GM12878 (cell line): ENCODE measurements around the gene GMPPA.

Source experiments
- ASH2L ChIP-seq: fragments of 300-600, 200-600 bp; sonication (generic); IDR thresholded peaks from 2 replicates; pipeline ENCODE4 v1.6.1; 2017; ENCODE audit warnings: low read depth, mild to moderate bottlenecking, borderline replicate concordance
- CTCF ChIP-seq, 3 experiments: IDR thresholded peaks in 2 of 3; conservative IDR thresholded peaks in 1 of 3; 2 replicates each; pipeline ENCODE4 v1.5.1; 2011; ENCODE audit warnings: low read depth in 3 of 3, low read length in 3 of 3, mild to moderate bottlenecking in 3 of 3, control low read depth in 2 of 3, moderate library complexity in 2 of 3, inconsistent platforms in 1 of 3, mixed read lengths in 1 of 3; ENCODE audit not compliant: control insufficient read depth in 2 of 3, insufficient read depth in 1 of 3; ENCODE audit errors: extremely low read depth in 1 of 3
- EZH2 ChIP-seq: IDR thresholded peaks from 2 replicates; pipeline ENCODE4 v1.6.1; 2012; ENCODE audit warnings: low read depth, mild to moderate bottlenecking, control low read depth, inconsistent platforms, low read length, borderline replicate concordance; ENCODE audit not compliant: control insufficient read depth
- NFYB ChIP-seq: IDR thresholded peaks from 2 replicates; pipeline ENCODE4 v1.6.1; 2011; ENCODE audit warnings: low read depth, mild to moderate bottlenecking, low read length, improper control_type of control experiment, moderate library complexity; ENCODE audit not compliant: insufficient read depth
- PKNOX1 ChIP-seq: fragments of 450-650 bp; IDR thresholded peaks from 2 replicates; pipeline ENCODE4 v1.6.1; 2016; ENCODE audit warnings: mild to moderate bottlenecking
- POLR2A ChIP-seq: IDR thresholded peaks from 2 replicates; pipeline ENCODE4 v1.6.1; 2011; ENCODE audit warnings: low read depth, mild to moderate bottlenecking, low read length
- POLR2AphosphoS5 ChIP-seq: IDR thresholded peaks from 2 replicates; pipeline ENCODE4 v1.6.1; 2011; ENCODE audit warnings: mild to moderate bottlenecking, low read length, inconsistent platforms
- RFX5 ChIP-seq: IDR thresholded peaks from 2 replicates; pipeline ENCODE4 v1.6.1; 2011; ENCODE audit warnings: low read depth, low read length, improper control_type of control experiment
- SPI1 ChIP-seq: IDR thresholded peaks from 2 replicates; pipeline ENCODE4 v1.6.1; 2011; ENCODE audit warnings: low read depth, mild to moderate bottlenecking, low read length, moderate library complexity, borderline replicate concordance; ENCODE audit not compliant: insufficient read depth
- ZNF384 ChIP-seq: IDR thresholded peaks from 2 replicates; pipeline ENCODE4 v1.6.1; 2012; ENCODE audit warnings: low read depth, mild to moderate bottlenecking, low read length, improper control_type of control experiment, borderline replicate concordance
- TF ChIP-seq, protein P1 (sequence below): IDR thresholded peaks from 2 replicates; pipeline ENCODE4 v1.6.1; 2012; ENCODE audit warnings: mild to moderate bottlenecking, low read depth, low read length

DNA sequence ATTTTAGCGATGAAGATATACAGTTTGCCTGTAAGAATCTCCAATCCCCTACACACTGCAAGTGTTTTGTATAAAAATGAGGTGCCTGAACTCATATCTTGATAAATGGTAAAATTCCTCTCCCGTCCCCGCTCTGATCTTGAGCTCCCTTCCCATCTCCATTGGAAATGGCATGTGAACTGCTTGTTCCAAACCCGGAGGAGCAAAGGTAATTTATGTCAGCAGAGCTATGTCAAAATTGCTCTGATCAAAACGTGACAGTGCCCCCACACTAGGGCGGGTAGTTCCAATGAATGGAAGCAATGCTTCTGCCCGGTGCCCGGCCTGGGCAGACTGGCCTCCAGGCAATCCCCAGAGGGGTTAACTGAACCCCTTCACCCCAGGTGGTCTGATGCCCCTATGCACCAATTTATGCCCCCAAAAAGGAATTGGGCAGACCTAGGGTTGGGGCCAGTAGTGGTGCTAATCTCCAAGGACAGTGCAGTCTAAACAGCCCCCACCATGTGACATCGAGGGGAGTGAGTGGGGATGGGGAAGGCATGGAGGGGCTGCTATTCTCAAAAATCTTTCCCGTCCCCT, 3.6 kb upstream of the GMPPA start:
- TF ChIP-seq POLR2A: no peak
- no peak for TF ChIP-seq SPI1
- no peak for TF ChIP-seq RFX5
- no peak for TF ChIP-seq CTCF (IDR thresholded peaks at IDR 0.05 in 2 of 3, conservative IDR thresholded peaks at IDR 0.05 in 1 of 3; ENCODE audit: control insufficient read depth in 2 of 3, extremely low read depth in 1 of 3, insufficient read depth in 1 of 3, low read depth in 3 of 3, low read length in 3 of 3)
- no peak for TF ChIP-seq PKNOX1
- TF ChIP-seq ZNF384: no peak
- TF ChIP-seq EZH2: no peak
- TF ChIP-seq ASH2L: no peak
- no peak for TF ChIP-seq POLR2AphosphoS5
- no peak for TF ChIP-seq NFYB
- TF ChIP-seq, protein P1, sequence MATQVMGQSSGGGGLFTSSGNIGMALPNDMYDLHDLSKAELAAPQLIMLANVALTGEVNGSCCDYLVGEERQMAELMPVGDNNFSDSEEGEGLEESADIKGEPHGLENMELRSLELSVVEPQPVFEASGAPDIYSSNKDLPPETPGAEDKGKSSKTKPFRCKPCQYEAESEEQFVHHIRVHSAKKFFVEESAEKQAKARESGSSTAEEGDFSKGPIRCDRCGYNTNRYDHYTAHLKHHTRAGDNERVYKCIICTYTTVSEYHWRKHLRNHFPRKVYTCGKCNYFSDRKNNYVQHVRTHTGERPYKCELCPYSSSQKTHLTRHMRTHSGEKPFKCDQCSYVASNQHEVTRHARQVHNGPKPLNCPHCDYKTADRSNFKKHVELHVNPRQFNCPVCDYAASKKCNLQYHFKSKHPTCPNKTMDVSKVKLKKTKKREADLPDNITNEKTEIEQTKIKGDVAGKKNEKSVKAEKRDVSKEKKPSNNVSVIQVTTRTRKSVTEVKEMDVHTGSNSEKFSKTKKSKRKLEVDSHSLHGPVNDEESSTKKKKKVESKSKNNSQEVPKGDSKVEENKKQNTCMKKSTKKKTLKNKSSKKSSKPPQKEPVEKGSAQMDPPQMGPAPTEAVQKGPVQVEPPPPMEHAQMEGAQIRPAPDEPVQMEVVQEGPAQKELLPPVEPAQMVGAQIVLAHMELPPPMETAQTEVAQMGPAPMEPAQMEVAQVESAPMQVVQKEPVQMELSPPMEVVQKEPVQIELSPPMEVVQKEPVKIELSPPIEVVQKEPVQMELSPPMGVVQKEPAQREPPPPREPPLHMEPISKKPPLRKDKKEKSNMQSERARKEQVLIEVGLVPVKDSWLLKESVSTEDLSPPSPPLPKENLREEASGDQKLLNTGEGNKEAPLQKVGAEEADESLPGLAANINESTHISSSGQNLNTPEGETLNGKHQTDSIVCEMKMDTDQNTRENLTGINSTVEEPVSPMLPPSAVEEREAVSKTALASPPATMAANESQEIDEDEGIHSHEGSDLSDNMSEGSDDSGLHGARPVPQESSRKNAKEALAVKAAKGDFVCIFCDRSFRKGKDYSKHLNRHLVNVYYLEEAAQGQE: no peak
